NT2/D1 (cell line): ENCODE data around the gene PLIN1.
"Not testable (repeated sequence)": the region's sequence is repeated elsewhere in the genome, so short reads cannot be mapped to it uniquely, and the experiment has no call there.

Experiments used
- SUZ12 ChIP-seq: IDR thresholded peaks from 2 replicates; pipeline ENCODE4 v1.6.1; 2011; ENCODE audit not compliant: insufficient read length, insufficient read depth; ENCODE audit errors: extremely low read depth
- YY1 ChIP-seq: IDR thresholded peaks from 2 replicates; pipeline ENCODE4 v1.6.1; 2011; ENCODE audit not compliant: insufficient read length, insufficient read depth
- ZNF274 ChIP-seq: IDR thresholded peaks from 2 replicates; pipeline ENCODE4 v1.6.1; 2011; ENCODE audit warnings: mild to moderate bottlenecking, low read depth, low read length

DNA sequence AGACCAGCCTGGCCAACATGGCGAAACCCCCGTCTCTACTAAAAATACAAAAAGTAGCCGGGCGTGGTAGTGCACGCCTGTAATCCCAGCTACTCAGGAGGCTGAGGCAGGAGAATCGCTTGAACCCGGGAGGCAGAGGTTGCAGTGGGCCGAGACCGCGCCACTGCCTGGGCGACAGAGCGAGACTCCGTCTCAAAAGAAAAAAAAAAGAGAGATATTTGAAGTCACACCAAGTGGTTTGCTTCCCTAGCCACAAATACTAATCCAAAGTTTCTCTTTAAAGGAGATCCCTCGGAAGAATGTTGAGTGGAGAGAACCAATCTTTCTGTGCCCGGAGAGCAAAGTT is 10.7 kb upstream of the PLIN1 start:
- not testable (repeated sequence) for TF ChIP-seq YY1, ZNF274, SUZ12
